Common myeloid progenitor, CD34-positive (primary cell): Measurements from ENCODE around the gene PTPRT.

Experiments used
- CTCF ChIA-PET: fragments of 350-600 bp; sonication (Branson Sonifier 250); formaldehyde crosslinking; loops from one replicate; lab custom pipeline; 2021; ENCODE audit warnings: antibody characterized with exemption; lab: Charles Lee
- POLR2A ChIA-PET: fragments of 350-600 bp; sonication (Branson Sonifier 250); formaldehyde crosslinking; loops from one replicate; lab custom pipeline; 2021; ENCODE audit warnings: antibody characterized with exemption; lab: Charles Lee
- DNase-seq, 3 donors: peaks; one replicate each; pipeline versions ENCODE4 v3.0.0 to v3.0.0-alpha.2; 2013
- H3K27ac ChIP-seq, 2 experiments: 1 replicate in 1 of 2; 2 replicates in 1 of 2; pipeline ENCODE4 v1.7.0; 2013; ENCODE audit warnings: inconsistent platforms in 2 of 2, low read length in 2 of 2, mild to moderate bottlenecking in 2 of 2, low read depth in 1 of 2, moderate library complexity in 1 of 2; ENCODE audit not compliant: severe bottlenecking in 2 of 2, insufficient read depth in 1 of 2, poor library complexity in 1 of 2
- H3K27me3 ChIP-seq, 5 experiments: replicated peaks in 2 of 5; 1 replicate in 3 of 5; 2 replicates in 2 of 5; pipeline versions ENCODE4 v1.6.1 to v1.7.0; 2013; ENCODE audit warnings: low read length in 4 of 5, mild to moderate bottlenecking in 2 of 5, moderate library complexity in 2 of 5, inconsistent platforms in 1 of 5; ENCODE audit not compliant: insufficient read depth in 5 of 5, control insufficient read depth in 4 of 5
- H3K36me3 ChIP-seq, 4 experiments: 1 replicate in 2 of 4; 2 replicates in 2 of 4; pipeline versions ENCODE4 v1.6.1 to v1.7.0; 2013; ENCODE audit warnings: low read length in 3 of 4, control low read depth in 1 of 4, mild to moderate bottlenecking in 1 of 4; ENCODE audit not compliant: control insufficient read depth in 4 of 4, insufficient read depth in 4 of 4
- H3K4me1 ChIP-seq, 4 experiments: 1 replicate in 3 of 4; 2 replicates in 1 of 4; pipeline versions ENCODE4 v1.6.1 to v1.7.1; 2013; ENCODE audit warnings: low read length in 3 of 4, mild to moderate bottlenecking in 3 of 4, control low read depth in 1 of 4, inconsistent platforms in 1 of 4, moderate library complexity in 1 of 4; ENCODE audit not compliant: control insufficient read depth in 4 of 4, insufficient read depth in 4 of 4; ENCODE audit errors: control extremely low read depth in 1 of 4
- H3K4me3 ChIP-seq, 7 experiments: 1 replicate in 4 of 7; 2 replicates in 3 of 7; pipeline versions ENCODE4 v1.5.1 to v1.7.0; 2013; ENCODE audit warnings: mild to moderate bottlenecking in 7 of 7, low read length in 6 of 7, moderate library complexity in 6 of 7, inconsistent platforms in 2 of 7, low read depth in 2 of 7, control low read depth in 1 of 7; ENCODE audit not compliant: insufficient read depth in 4 of 7, control insufficient read depth in 1 of 7; ENCODE audit errors: extremely low read depth in 1 of 7
- H3K9me3 ChIP-seq, 5 experiments: 1 replicate in 4 of 5; 2 replicates in 1 of 5; pipeline versions ENCODE4 v1.6.1 to v1.7.1; 2013; ENCODE audit warnings: low read length in 4 of 5, mild to moderate bottlenecking in 2 of 5, inconsistent platforms in 1 of 5, low read depth in 1 of 5, moderate library complexity in 1 of 5; ENCODE audit not compliant: control insufficient read depth in 4 of 5, insufficient read depth in 2 of 5; ENCODE audit errors: control extremely low read depth in 1 of 5
- WGBS: methylation state at CpG from one replicate; pipeline ENCODE4 v1.1.5; 2013; ENCODE audit not compliant: insufficient coverage; 5-methylcytosine and 5-hydroxymethylcytosine counted together

Gene PTPRT

GRCh38 chr20:43160941-43161340 is 28.8 kb downstream of the PTPRT start:
- ChIA-PET POLR2A (no interaction called here), CTCF (interaction anchor here (1.3 kb wide), 1 partner anchor 27 kb away, joined by 4 read pairs; no protein-coding TSS in a partner anchor)
- H3K27ac ChIP-seq: no peak overlapping the region
- no peak for DNase-seq
- H3K4me3 ChIP-seq: no peak overlapping the region
- WGBS: 92% methylated on average over 4 of the region's 6 CpGs
- peaks cover 0 to 1% (median 0%) of the 10 kb centered on the region in 5 experiments for H3K9me3 ChIP-seq
- H3K27me3 ChIP-seq: no peaks in the 10 kb centered on the region
- no peaks in the 10 kb centered on the region for H3K4me1 ChIP-seq
- H3K36me3 ChIP-seq: no peaks in the 10 kb centered on the region

DNA sequence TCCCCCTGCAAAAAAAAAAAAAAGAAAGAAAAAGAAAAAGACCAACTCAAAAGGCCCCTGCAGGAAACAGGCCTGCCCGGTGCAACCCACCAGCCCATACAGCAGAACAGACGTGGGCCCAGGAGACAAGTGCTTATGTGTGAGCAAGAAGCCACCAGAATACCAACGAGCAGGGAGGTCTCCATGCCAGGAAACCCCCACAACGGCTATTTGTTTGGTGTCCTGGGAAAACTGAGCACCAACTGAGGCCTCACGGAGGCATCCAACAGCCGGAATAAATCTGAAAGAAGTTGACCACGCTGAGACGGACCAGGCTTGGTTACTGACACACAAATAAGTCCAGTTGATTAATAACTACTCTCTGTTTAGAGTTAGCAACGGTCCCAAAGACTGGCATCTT is 29.7 kb downstream of the PTPRT start:
- Histone ChIP-seq H3K36me3 (no peaks in the 10 kb centered on the region), H3K4me3 (no peak overlapping the region), H3K4me1 (no peaks in the 10 kb centered on the region), H3K9me3 (peaks cover 0 to 1% (median 0%) of the 10 kb centered on the region in 5 experiments), H3K27me3 (no peaks in the 10 kb centered on the region), H3K27ac (no peak overlapping the region)
- POLR2A ChIA-PET: no interaction called here
- no peak for DNase-seq
- CTCF ChIA-PET: no interaction called here
- 82% methylated on average over 9 of the region's 9 CpGs for WGBS

- H3K9me3 ChIP-seq: peaks cover 0 to 1% (median 0%) of the 10 kb centered on the region in 5 experiments
- ChIA-PET CTCF (no interaction called here), POLR2A (no interaction called here)
- no peak overlapping the region for H3K4me3 ChIP-seq
- DNase-seq: no peak
- H3K27ac ChIP-seq: no peak overlapping the region
- no peaks in the 10 kb centered on the region for H3K36me3 ChIP-seq
- WGBS: 100% methylated on average over 1 of the region's 4 CpGs
- no peaks in the 10 kb centered on the region for H3K4me1 ChIP-seq
- H3K27me3 ChIP-seq: peaks cover 0 to 3% (median 0%) of the 10 kb centered on the region in 5 experiments
Observed at GRCh38 chr20:43155366-43156100, 34.2 kb downstream of the PTPRT start.

DNA sequence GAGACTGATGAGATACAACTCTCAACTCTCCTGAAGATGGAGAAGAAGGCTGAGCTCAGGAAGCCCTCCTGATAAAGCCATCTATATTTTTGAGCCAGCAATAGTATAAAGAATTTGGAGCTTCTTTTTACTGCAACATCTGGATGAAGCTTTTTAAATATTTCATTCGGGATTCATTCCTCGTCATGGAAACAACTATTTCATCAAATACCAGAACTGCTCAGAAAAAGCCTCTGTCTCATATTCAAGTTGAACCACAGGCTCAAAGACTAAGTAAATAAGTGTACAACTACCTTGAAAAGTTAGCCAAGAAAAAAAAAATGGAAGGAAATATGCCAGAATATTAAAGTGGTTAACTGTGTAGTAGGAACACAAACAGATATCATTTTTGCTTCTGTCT is 37.8 kb downstream of the PTPRT start:
- ChIA-PET POLR2A (no interaction called here), CTCF (no interaction called here)
- Histone ChIP-seq H3K4me1 (no peaks in the 10 kb centered on the region), H3K36me3 (no peaks in the 10 kb centered on the region), H3K9me3 (peaks cover 0 to 1% (median 0%) of the 10 kb centered on the region in 5 experiments), H3K27ac (no peak overlapping the region), H3K4me3 (no peak overlapping the region), H3K27me3 (peaks cover 0 to 8% (median 0%) of the 10 kb centered on the region in 5 experiments)
- DNase-seq: no peak
- WGBS: no CpG with 5 or more reads among the region's 2 CpGs

DNA sequence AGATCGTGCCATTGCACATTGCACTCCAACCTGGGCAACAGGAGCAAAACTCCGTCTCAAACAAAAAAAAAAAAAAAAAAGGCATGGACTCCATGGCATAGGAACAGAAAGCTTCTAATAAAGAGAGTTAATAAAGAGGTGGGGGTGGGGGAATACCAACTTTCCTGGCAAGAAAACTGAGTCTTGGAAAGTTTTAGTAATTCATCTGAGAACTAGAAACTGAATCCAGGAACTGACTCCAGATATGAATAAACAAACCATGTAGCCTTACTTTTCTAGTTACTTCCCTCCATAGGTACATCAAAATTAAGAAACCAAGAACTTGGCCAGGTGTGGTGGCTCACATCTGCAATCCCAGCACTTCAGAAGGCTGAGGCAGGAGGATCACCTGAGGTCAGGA is 38.5 kb downstream of the PTPRT start:
- no CpG with 5 or more reads among the region's 2 CpGs for WGBS
- POLR2A ChIA-PET: no interaction called here

DNA sequence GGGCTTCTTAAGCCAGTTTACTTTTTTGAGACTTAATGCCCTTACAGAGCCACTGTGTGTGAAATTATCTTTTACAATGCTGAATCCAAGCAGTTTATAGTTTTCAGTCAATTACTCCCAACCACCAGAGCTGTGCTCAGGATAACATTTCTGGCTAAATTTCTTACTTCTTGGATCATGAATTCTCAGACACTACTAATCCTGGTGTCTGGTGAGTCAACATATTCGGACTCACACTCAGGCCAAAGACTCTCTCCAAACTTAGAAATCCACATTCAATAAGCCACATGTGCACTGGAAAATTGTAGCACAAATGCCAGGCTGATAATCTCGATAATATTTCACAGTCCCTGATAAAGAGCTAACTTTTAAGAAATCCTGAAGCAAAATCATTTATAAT is 49.0 kb downstream of the PTPRT start:
- ChIA-PET CTCF (no interaction called here), POLR2A (no interaction called here)
- no peak overlapping the region for H3K27ac ChIP-seq

More for the DNA sequence above, 38.5 kb downstream of the PTPRT start:
- no peak for DNase-seq
- CTCF ChIA-PET: interaction anchor here (0.6 kb wide), 1 partner anchor 17 kb away, joined by 3 read pairs; no protein-coding TSS in a partner anchor
- Histone ChIP-seq H3K4me3 (no peak overlapping the region), H3K27me3 (peaks cover 0 to 8% (median 0%) of the 10 kb centered on the region in 5 experiments), H3K4me1 (no peaks in the 10 kb centered on the region), H3K9me3 (peaks cover 0 to 1% (median 0%) of the 10 kb centered on the region in 5 experiments), H3K36me3 (no peaks in the 10 kb centered on the region), H3K27ac (no peak overlapping the region)

DNA sequence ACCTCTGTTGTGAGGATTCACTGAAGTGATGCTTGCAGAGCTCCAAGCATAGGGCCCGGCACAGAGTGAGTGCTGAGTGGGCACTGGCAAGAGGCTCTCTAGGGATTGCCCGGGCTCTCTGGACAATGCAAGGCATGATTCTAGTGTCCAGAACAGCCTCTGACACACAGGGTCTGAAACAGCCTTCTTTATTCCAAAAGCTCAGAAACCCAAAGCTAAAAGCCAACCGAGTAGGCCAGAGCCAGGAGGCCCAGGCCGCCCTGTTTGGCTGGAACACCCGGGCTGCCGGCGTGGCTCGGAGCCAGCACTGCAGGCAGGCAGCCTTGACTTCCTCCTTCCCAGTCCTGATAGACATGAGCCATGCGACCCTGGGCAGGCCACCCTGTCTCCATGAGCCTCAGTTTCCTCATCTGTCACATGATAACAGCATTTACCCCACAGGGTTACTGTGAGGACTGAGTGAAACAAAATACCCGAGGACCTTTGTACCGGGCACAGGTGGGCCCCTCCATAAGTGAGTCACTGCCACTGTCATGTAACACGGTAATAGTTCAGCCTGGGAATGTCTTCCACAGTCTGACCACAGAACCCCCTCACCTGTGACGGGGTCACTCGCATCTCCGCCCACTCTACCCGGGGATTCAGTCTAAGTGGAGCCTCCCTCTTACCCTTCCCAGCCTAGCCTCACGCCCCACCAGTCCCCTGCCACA is 51.5 kb downstream of the PTPRT start:
- H3K36me3 ChIP-seq: no peaks in the 10 kb centered on the region
- peaks cover 0 to 2% (median 0%) of the 10 kb centered on the region in 5 experiments for H3K27me3 ChIP-seq
- no peaks in the 10 kb centered on the region for H3K9me3 ChIP-seq
- CTCF ChIA-PET: no interaction called here
- H3K4me1 ChIP-seq: no peaks in the 10 kb centered on the region
- H3K27ac ChIP-seq: no peak overlapping the region
- DNase-seq: no peak
- POLR2A ChIA-PET: no interaction called here
- no peak overlapping the region for H3K4me3 ChIP-seq
- WGBS: 91% methylated on average over 17 of the region's 17 CpGs

More for the DNA sequence above, 49.0 kb downstream of the PTPRT start:
- 84% methylated on average over 2 of the region's 2 CpGs for WGBS
- H3K27me3 ChIP-seq: peaks cover 0 to 3% (median 0%) of the 10 kb centered on the region in 5 experiments
- H3K9me3 ChIP-seq: no peaks in the 10 kb centered on the region
- no peak for DNase-seq
- no peak overlapping the region for H3K4me3 ChIP-seq
- H3K36me3 ChIP-seq: no peaks in the 10 kb centered on the region
- H3K4me1 ChIP-seq: no peaks in the 10 kb centered on the region
